Activated T-cell treated with anti-CD3 and anti-CD28 coated beads for 24 hours (primary cell): ENCODE results near the gene DIP2C.
"Not testable (repeated sequence)": the region's sequence is repeated elsewhere in the genome, so short reads cannot be mapped to it uniquely, and the experiment has no call there.

Experiments used
- DNase-seq: peaks from one replicate; pipeline ENCODE4 v3.0.0-alpha.2; 2020; ENCODE audit warnings: low read depth

DIP2C gene

GRCh38 chr10:529468-530230 is 159.8 kb downstream of the DIP2C start:
- DNase-seq, result no peak

- no peak for DNase-seq
Measured at GRCh38 chr10:528173-529165, 161.0 kb downstream of the DIP2C start.

- no peak for DNase-seq
Measured at GRCh38 chr10:527416-527815, 162.1 kb downstream of the DIP2C start.

- DNase-seq, result no peak
Measured at GRCh38 chr10:526651-527312, 162.7 kb downstream of the DIP2C start.

GRCh38 chr10:525565-526315 is 163.7 kb downstream of the DIP2C start:
- no peak for DNase-seq

- DNase-seq, result no peak
Measured at GRCh38 chr10:523925-524324, 165.5 kb downstream of the DIP2C start.

- no peak for DNase-seq
Measured at GRCh38 chr10:522350-522749, 167.1 kb downstream of the DIP2C start.

GRCh38 chr10:521261-522250 is 167.9 kb downstream of the DIP2C start:
- DNase-seq, result no peak

GRCh38 chr10:520402-520787 is 169.1 kb downstream of the DIP2C start:
- DNase-seq, result no peak

GRCh38 chr10:519716-520401 is 169.6 kb downstream of the DIP2C start:
- DNase-seq, result no peak

GRCh38 chr10:519055-519715 is 170.3 kb downstream of the DIP2C start:
- DNase-seq, result no peak

- DNase-seq, result no peak
Measured at GRCh38 chr10:517872-518475, 171.5 kb downstream of the DIP2C start.

GRCh38 chr10:517241-517830 is 172.1 kb downstream of the DIP2C start:
- DNase-seq, result no peak

- no peak for DNase-seq
Measured at GRCh38 chr10:516764-517163, 172.7 kb downstream of the DIP2C start.

- DNase-seq, result no peak
Measured at GRCh38 chr10:515674-516073, 173.8 kb downstream of the DIP2C start.

GRCh38 chr10:514137-514671 is 175.3 kb downstream of the DIP2C start:
- DNase-seq, result no peak

- DNase-seq, result no peak
Measured at GRCh38 chr10:513393-513792, 176.1 kb downstream of the DIP2C start.

GRCh38 chr10:512661-513060 is 176.8 kb downstream of the DIP2C start:
- DNase-seq, result not testable (repeated sequence)
